ENCODE measurements around the gene ARHGAP19.

GRCh38 chr10:97319671-97320479 lies 27.4 kb upstream of the ARHGAP19 start:
- TF ChIP-seq POLR2A (IDR thresholded peaks at IDR 0.05) (no peak), POLR2AphosphoS5 (IDR thresholded peaks at IDR 0.05) (no peak), CTCF (IDR thresholded peaks at IDR 0.05) (no peak)
